ENCODE data around the gene ARNT2.
"Not testable (repeated sequence)": the region's sequence is repeated elsewhere in the genome, so short reads cannot be mapped to it uniquely, and the experiment has no call there.

Gene ARNT2

DNA sequence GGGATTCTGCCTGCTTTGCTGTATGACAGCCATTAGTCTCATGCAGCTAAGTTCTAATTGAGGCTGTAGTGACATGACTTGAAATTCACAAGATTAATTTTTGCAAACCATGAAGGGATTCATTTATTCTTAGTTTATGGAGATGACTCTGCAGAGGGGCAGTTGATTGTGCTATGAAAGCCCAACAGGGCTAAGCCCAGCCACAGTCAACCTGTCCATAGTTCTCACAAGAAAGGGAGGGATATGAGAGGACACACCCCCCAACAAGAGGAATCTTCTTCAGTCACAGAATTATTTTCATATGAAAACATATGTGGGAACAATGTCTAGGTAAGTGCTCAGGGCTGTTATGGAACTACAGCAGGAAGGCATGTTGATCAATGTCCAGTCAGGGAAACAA, 229.0 kb downstream of the ARNT2 start:
- no peak for DNase-seq

DNA sequence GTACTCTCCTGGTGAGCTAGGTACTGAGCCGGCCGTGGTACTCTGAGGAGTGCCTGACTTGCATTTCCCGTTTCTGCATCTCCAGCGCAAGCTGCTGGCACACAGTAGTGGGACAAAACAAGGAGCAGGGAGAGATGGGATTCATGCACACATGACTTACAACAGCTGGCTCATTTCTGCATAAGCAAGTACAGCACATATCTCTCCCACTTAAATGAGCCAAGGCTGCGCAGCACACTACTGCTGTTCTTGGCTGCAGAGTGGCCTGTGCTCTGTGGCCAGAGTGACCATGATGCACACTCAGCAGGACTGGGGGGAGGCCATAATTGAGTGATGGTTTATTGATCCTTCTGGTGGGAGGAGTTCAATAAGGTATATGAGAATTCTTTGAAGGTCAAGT, 231.8 kb downstream of the ARNT2 start:
- DNase-seq = no peak

DNA sequence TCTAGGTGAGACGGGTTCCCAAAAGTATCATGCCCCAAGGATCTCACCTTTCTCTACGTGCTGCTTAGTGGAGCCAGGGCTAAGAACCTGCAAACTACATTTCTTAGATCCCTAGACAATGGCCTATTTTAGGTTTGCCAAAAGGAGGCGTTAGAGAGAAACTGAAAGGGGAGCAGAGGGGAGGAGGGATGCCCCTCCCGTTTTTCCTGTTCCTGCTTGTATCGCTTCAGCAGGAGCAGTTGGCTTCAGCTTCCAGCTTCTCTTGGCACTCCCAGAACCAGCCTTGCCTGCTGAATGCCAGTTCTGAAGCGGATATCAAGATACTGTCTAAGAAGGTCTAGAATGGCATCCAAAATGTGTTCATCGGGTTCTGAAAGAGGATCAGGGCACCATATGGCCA, 232.5 kb downstream of the ARNT2 start:
- DNase-seq = no peak

DNA sequence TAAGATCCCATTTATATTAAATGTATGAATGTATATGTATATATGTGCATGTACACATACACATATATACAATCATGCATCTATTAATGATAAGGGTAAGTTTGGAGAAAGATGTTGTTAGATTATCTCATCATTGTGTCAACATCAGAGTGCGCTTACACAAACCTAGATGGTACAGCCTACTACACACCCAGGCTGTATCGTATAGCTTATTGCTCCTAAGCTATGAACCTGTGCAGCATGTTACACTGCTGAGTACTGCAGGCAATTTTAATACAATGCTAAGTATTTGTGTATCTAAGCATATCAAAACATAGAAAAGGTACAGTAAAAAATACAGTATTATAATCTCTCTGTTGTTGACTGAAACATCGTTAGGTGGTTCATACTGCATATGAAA, 233.6 kb downstream of the ARNT2 start:
- no peak for DNase-seq

DNA sequence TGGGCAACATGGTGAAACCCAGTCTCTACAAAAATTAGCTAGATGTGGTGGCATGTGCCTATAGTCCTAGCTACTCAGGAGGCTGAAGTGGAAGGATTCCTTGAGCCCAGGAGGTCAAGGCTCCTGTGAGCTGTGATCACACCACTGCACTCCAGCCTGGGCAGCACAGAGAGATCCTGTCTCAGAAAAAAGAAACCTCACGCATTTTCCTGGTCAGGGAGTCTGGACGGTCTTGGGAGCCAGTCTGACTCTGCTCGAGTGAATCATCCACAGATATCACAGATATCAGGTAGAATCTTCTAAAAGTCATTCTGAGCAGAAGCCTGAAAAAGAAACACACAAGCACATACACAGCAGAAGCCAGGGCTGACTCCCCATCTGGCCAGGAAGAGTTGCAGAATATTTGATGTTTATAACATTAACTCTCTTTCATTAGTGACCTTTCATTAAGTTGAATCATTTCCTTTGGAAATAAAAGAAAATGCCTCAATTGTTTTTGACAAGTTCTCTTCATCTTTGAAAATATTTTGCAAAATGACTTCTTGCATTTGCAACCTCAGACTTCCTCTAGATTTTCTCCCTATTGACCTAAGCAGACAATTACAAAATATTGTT, 234.5 kb downstream of the ARNT2 start:
- DNase-seq = no peak

DNA sequence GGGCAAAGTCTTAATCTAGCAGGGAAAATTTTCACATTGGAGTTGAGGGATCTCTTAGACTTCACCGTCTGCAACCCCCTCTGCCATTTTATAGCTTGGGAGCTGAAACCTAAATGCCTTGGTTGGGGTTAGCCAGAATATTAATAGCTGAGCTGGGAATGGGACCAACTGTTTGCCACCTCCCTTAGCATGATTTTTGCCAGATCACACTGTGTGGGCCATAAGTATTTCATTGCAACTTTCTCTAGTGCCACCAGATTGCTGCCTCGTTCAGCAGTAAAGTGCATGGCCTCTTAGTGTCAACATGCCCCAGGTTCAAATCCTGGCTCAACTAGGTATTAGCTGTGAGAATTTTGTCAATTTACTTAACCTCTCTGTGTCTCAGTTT, 235.0 kb downstream of the ARNT2 start:
- no peak for DNase-seq

DNA sequence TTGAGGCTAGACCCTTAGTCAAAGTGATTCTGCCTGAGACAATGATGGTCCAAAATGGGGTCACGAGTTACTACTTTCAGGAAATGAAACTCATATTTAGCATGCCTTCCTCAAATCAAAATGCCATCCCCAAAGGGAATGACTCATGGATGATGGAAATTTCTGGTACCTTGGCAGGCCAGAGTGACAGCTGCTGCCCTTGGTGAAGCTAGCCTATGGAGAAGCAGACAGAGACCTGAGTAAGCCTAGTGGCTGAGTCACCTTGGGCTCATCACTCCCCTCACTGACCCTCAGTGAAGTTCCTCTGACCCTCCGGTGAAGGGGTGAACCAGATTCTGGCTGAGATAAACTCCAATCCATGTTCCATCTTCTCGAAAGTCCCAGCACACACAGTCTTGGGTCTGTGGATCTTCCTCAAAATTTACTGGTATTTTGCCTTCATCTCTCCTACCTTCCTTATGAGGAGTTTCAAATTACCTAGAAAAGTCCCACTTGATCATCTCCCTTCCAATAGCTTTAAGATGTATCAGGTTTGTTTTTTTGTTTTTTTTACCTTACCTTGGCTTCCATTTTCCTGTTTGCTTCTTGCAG, 236.4 kb downstream of the ARNT2 start:
- no peak for DNase-seq

DNA sequence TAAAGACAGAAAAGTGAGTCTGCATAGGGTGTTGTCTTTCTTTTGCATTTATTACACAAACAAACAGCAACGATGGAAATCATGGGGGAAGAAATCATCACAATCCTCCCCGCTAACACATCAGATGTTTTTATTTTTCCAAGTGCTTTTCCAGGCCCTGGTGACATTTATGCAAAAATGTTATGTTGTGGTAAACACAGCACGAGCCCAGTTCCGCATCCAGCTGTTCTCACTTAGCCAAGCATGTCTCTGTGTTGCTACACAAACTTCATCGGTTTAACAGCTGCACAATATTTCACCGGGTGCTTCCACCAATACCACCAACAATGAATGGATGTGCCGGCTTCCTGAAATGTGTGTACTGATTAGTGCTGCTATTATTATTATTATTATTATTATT, 237.2 kb downstream of the ARNT2 start:
- DNase-seq = no peak

DNA sequence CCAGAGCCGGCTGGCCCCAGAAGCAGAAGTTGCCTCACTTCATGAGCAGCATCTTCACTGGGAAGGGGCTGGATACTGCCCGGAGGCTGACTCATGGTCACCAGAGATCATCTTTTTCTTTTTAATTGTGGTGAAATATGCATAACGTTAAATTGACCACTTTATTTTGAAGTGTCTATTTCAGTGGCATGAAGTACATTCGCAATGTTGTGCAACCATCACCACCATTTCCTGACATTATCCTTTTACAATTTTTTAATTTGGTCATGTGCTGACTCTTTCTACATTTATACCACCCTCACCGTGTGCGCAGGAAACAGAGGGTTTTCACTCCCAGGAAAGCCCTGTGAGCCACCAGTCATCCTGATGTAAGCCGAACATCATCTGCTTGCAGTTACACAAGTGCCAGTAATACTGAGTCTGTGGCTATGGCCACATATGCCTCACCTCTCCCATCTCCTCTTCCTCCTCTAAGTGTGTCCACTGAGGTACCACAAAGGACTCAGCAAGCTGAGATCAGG, 239.3 kb downstream of the ARNT2 start:
- no peak for DNase-seq

DNA sequence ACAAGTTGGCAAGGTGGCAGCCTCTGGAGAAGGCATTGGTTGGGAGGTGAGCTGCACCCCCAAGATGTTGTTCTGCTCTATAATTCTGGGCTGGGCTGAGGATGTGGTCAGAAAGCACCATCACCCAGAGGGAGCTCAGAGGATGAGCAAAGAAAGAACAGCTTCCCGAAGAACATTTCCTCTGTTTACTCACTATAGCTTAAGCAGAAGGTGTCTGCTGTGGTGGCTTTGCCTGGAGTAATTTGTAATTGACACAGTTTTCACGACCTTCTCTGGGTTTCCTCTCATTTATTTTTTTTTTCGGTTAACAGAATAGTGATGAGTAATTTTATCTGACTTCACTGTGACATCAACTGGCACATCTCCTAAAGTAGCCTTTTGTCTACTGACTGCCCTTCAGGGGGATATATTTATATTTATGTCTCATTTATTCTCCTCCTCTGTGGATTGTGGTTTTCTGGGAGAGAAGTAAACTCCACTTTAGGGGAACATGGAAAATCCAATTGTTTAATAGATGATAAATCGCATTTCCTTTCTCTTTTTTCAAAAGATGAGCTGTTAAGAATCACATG, 241.4 kb downstream of the ARNT2 start:
- DNase-seq = no peak

DNA sequence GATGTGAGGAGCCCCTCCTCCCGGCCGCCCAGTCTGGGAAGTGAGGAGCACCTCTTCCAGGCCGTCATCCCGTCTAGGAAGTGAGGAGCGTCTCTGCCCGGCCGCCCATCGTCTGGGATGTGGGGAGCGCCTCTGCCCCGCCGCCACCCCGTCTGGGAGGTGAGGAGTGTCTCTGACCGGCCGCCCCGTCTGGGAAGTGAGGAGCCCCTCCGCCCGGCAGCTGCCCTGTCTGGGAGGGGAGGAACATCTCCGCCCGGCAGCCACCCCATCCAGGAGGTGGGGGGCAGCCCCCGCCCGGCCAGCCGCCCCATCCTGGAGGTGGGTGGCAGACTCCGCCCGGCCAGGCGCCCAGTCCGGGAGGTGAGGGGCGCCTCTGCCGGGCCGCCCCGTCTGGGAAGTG, 243.2 kb downstream of the ARNT2 start:
- not testable (repeated sequence) for DNase-seq
